CD14-positive monocyte (primary cell): ENCODE measurements around the gene DNAJA2. TPM values are rescaled to one million over a fixed set of nuclear protein-coding genes. Genes with fewer than 3 reads are reported as not detected.
"Not testable (repeated sequence)": the region's sequence is repeated elsewhere in the genome, so short reads cannot be mapped to it uniquely, and the experiment has no call there.

Source experiments
- DNase-seq, 3 donors: peaks; one replicate each; pipeline ENCODE4 v3.0.0-alpha.2; 2011 to 2022
- H2AFZ ChIP-seq: 2 replicates; pipeline ENCODE4 v1.6.0; 2012; ENCODE audit warnings: mild to moderate bottlenecking, low read depth, low read length, inconsistent platforms; ENCODE audit not compliant: insufficient read depth, poor library complexity, severe bottlenecking
- H3K27ac ChIP-seq, 2 donors: 1 replicate in 1 of 2; 2 replicates in 1 of 2; pipeline ENCODE4 v1.5.1; 2012 to 2013; ENCODE audit warnings: low read length in 2 of 2, control low read depth in 1 of 2, inconsistent platforms in 1 of 2, low read depth in 1 of 2, mild to moderate bottlenecking in 1 of 2
- H3K27me3 ChIP-seq, 2 donors: one replicate each; pipeline versions ENCODE4 v1.6.0 to v1.6.1; 2011 to 2013; ENCODE audit warnings: low read length in 2 of 2; ENCODE audit not compliant: control insufficient read depth in 2 of 2, insufficient read depth in 2 of 2
- H3K36me3 ChIP-seq, 2 donors: replicated peaks in 1 of 2; 1 replicate in 1 of 2; 2 replicates in 1 of 2; pipeline versions ENCODE4 v1.5.1 to v1.6.1; 2012 to 2013; ENCODE audit warnings: low read length in 2 of 2, control low read depth in 1 of 2, inconsistent platforms in 1 of 2, mild to moderate bottlenecking in 1 of 2; ENCODE audit not compliant: insufficient read depth in 2 of 2, control insufficient read depth in 1 of 2
- H3K4me1 ChIP-seq, 2 donors: 1 replicate in 1 of 2; 2 replicates in 1 of 2; pipeline versions ENCODE4 v1.5.1 to v1.6.1; 2012 to 2013; ENCODE audit warnings: low read length in 2 of 2, control low read depth in 1 of 2, inconsistent platforms in 1 of 2, mild to moderate bottlenecking in 1 of 2, moderate library complexity in 1 of 2; ENCODE audit not compliant: insufficient read depth in 2 of 2, control insufficient read depth in 1 of 2
- H3K4me2 ChIP-seq: replicated peaks from 2 replicates; pipeline ENCODE3; 2012; ENCODE audit warnings: low read length, moderate library complexity, mild to moderate bottlenecking; ENCODE audit not compliant: poor library complexity, severe bottlenecking; ENCODE audit errors: extremely low read depth
- H3K4me3 ChIP-seq, 3 experiments: fragments of 200-600 bp in 1 of 3; sonication (generic) in 1 of 3; replicated peaks in 1 of 3; 1 replicate in 2 of 3; 2 replicates in 1 of 3; pipeline ENCODE4 v1.5.1; 2011 to 2013; ENCODE audit warnings: low read length in 3 of 3, mild to moderate bottlenecking in 3 of 3, control low read depth in 2 of 3, low read depth in 2 of 3, inconsistent platforms in 1 of 3, moderate library complexity in 1 of 3
- H3K79me2 ChIP-seq: 2 replicates; pipeline ENCODE4 v1.6.0; 2012; ENCODE audit warnings: mild to moderate bottlenecking, control low read depth, inconsistent platforms, low read length, moderate library complexity; ENCODE audit not compliant: insufficient read depth
- H3K9ac ChIP-seq: 2 replicates; pipeline ENCODE4 v1.6.0; 2017; ENCODE audit warnings: low read length, mild to moderate bottlenecking; ENCODE audit not compliant: insufficient read depth, poor library complexity, severe bottlenecking
- H3K9me3 ChIP-seq, 2 donors: replicated peaks in 1 of 2; 1 replicate in 1 of 2; 2 replicates in 1 of 2; pipeline versions ENCODE4 v1.5.1 to v1.6.1; 2012 to 2013; ENCODE audit warnings: low read length in 2 of 2, control low read depth in 1 of 2; ENCODE audit not compliant: control insufficient read depth in 1 of 2, insufficient read depth in 1 of 2
- H4K20me1 ChIP-seq: 2 replicates; pipeline ENCODE4 v1.6.0; 2012; ENCODE audit warnings: mild to moderate bottlenecking, low read length, control low read depth, moderate library complexity; ENCODE audit not compliant: insufficient read depth
- H3K27ac Mint-ChIP-seq, 7 donors: one replicate each; pipeline ENCODE4 v1.8.0; 2020; ENCODE audit warnings: mild to moderate bottlenecking in 7 of 7, mixed read lengths in 7 of 7, moderate library complexity in 6 of 7, inconsistent platforms in 2 of 7
- H3K27me3 Mint-ChIP-seq, 3 donors: one replicate each; pipeline ENCODE4 v1.8.0; 2021 to 2022; ENCODE audit warnings: low read depth in 3 of 3, mild to moderate bottlenecking in 3 of 3, mixed read lengths in 3 of 3, moderate library complexity in 3 of 3, inconsistent platforms in 1 of 3
- H3K36me3 Mint-ChIP-seq, 2 donors: one replicate each; pipeline ENCODE4 v1.8.0; 2020; ENCODE audit warnings: mixed read lengths in 2 of 2, inconsistent platforms in 1 of 2, mild to moderate bottlenecking in 1 of 2
- H3K4me1 Mint-ChIP-seq: one replicate; pipeline ENCODE4 v1.8.0; 2020; ENCODE audit warnings: mild to moderate bottlenecking, mixed read lengths
- H3K4me3 Mint-ChIP-seq, 2 donors: one replicate each; pipeline ENCODE4 v1.8.0; 2020; ENCODE audit warnings: mild to moderate bottlenecking in 2 of 2, mixed read lengths in 2 of 2, moderate library complexity in 1 of 2
- H3K9me3 Mint-ChIP-seq, 7 donors: one replicate each; pipeline ENCODE4 v1.8.0; 2020 to 2022; ENCODE audit warnings: mixed read lengths in 7 of 7, mild to moderate bottlenecking in 6 of 7, moderate library complexity in 6 of 7, inconsistent platforms in 2 of 7
- CTCF ChIP-seq: fragments of 200-600 bp; IDR thresholded peaks from one replicate; pipeline ENCODE4 v1.8.0; 2022; ENCODE audit warnings: antibody characterized with exemption, mild to moderate bottlenecking
- WGBS: methylation state at CpG from one replicate; pipeline ENCODE4 v1.1.5; 2013; ENCODE audit warnings: missing lambda C conversion rate; ENCODE audit not compliant: insufficient coverage; 5-methylcytosine and 5-hydroxymethylcytosine counted together
- intact Hi-C, 2 donors: fragments of 100-400 bp; cut with micrococcal nuclease; formaldehyde crosslinking; loops; one replicate each; pipeline versions ENCODE4 v1.15.0 to v1.15.1; 2023
- polyA plus RNA-seq, 3 donors: library from polyadenylated mRNA; depleted of rRNA in 1 of 3; unstranded in 2 of 3; stranded (reverse) in 1 of 3; fragments of 300-500 nt in 2 of 3; fragments of >200 nt in 1 of 3; fragmentation: Illumina TruSeq in 2 of 3; gene quantifications; 1 replicate in 2 of 3; 2 replicates in 1 of 3; pipeline ENCODE4 v1.2.3, GENCODE V29; 2012 to 2021

Gene DNAJA2
- polyA plus RNA-seq, 3 donors = 14.4 to 63.4 (median 62.9) TPM

- H3K9me3 Mint-ChIP-seq = peaks cover 0 to 3% (median 1%) of the 10 kb centered on the region in 7 donors
- H3K36me3 Mint-ChIP-seq = peaks cover 3% of the 10 kb centered on the region in 2 donors
- H3K4me1 Mint-ChIP-seq = peaks cover 2% of the 10 kb centered on the region
- peak overlapping the region in 1 of 7 donors; percentile 42 for H3K27ac Mint-ChIP-seq
- Histone ChIP-seq H3K79me2 (no peaks in the 10 kb centered on the region), H3K9ac (no peak overlapping the region), H3K27ac (no peak overlapping the region), H4K20me1 (no peaks in the 10 kb centered on the region), H3K4me3 (no peak overlapping the region), H3K4me2 (no peak overlapping the region), H3K36me3 (no peaks in the 10 kb centered on the region), H3K4me1 (no peaks in the 10 kb centered on the region), H3K9me3 (no peaks in the 10 kb centered on the region), H2AFZ (no peak overlapping the region), H3K27me3 (no peaks in the 10 kb centered on the region)
- no peak for DNase-seq
- WGBS = 100% methylated on average over 1 of the region's 4 CpGs
- H3K27me3 Mint-ChIP-seq = peaks cover 0 to 3% (median 0%) of the 10 kb centered on the region in 3 donors
- intact Hi-C loops = loop anchor here (5.0 kb wide), 2 partner anchors 1209 to 1214 kb away; partner anchors contain the start of gene ABCC12 (in 1 of the 2)
- no peak for TF ChIP-seq CTCF
- H3K4me3 Mint-ChIP-seq = no peak overlapping the region
Measured at GRCh38 chr16:46948548-46949166, 24.8 kb downstream of the DNAJA2 start.

- no peak overlapping the region for H2AFZ ChIP-seq
- no peak overlapping the region for H3K9ac ChIP-seq
- Mint-ChIP-seq H3K27ac (peak overlapping the region in 1 of 7 donors; percentile 42), H3K4me1 (peaks cover 6% of the 10 kb centered on the region), H3K36me3 (peaks cover 3% of the 10 kb centered on the region in 2 donors), H3K4me3 (no peak overlapping the region), H3K9me3 (peaks cover 0 to 3% (median 1%) of the 10 kb centered on the region in 7 donors), H3K27me3 (peaks cover 0 to 3% (median 0%) of the 10 kb centered on the region in 3 donors)
- peak; percentile 37 to 64 (median 50) for DNase-seq
- no peaks in the 10 kb centered on the region for H3K9me3 ChIP-seq
- intact Hi-C loops = loop anchor here (5.0 kb wide), 2 partner anchors 1209 to 1214 kb away; partner anchors contain the start of gene ABCC12 (in 1 of the 2)
- no peaks in the 10 kb centered on the region for H3K27me3 ChIP-seq
- TF ChIP-seq CTCF = peak; percentile 78
- no peaks in the 10 kb centered on the region for H3K4me1 ChIP-seq
- no peaks in the 10 kb centered on the region for H3K36me3 ChIP-seq
- H3K27ac ChIP-seq = no peak overlapping the region
- WGBS = 100% methylated on average over 1 of the region's 7 CpGs
- H3K4me3 ChIP-seq = no peak overlapping the region
- H4K20me1 ChIP-seq = no peaks in the 10 kb centered on the region
- no peaks in the 10 kb centered on the region for H3K79me2 ChIP-seq
- no peak overlapping the region for H3K4me2 ChIP-seq
Measured at GRCh38 chr16:46947900-46948547, 25.4 kb downstream of the DNAJA2 start.

- H3K4me2 ChIP-seq, DNase-seq, H3K9ac ChIP-seq, H3K4me3 ChIP-seq, H3K79me2 ChIP-seq, H3K4me1 ChIP-seq, H3K27me3 ChIP-seq, H3K27me3 Mint-ChIP-seq, H3K4me3 Mint-ChIP-seq, H3K36me3 ChIP-seq, H3K4me1 Mint-ChIP-seq, H2AFZ ChIP-seq, H3K9me3 ChIP-seq, H3K27ac ChIP-seq, H4K20me1 ChIP-seq, H3K9me3 Mint-ChIP-seq, H3K36me3 Mint-ChIP-seq: not testable (repeated sequence)
- intact Hi-C loops = loop anchor here (5.0 kb wide), 2 partner anchors 1213 to 1218 kb away; partner anchors contain the start of gene ABCC12 (in 1 of the 2)
- WGBS = 96% methylated on average over 4 of the region's 8 CpGs
- peak overlapping the region in 1 of 7 donors; percentile 63 for H3K27ac Mint-ChIP-seq
Measured at GRCh38 chr16:46944713-46945112, 28.8 kb downstream of the DNAJA2 start.
